ENCODE measurements around the gene EPM2A.

DNA sequence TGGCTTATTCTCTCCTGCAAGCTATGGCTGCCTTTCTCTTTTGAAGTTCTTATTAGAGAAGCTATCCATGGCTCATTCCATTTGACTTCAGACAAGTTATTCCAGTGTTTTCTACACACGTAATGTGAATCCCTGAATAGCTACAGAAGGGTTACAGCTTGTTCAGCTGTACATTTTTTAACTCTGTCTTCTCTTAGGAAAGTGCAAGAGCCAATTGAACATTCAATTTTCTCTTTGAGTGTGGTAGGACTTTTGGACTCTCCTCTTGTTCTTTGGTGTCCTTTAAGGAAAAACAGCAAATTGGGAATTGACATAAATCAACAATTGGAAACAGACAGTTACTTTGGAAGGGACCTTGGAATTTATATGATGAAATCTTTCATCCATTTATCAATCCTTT lies 125.8 kb downstream of the EPM2A start:
- TF ChIP-seq, protein P1, sequence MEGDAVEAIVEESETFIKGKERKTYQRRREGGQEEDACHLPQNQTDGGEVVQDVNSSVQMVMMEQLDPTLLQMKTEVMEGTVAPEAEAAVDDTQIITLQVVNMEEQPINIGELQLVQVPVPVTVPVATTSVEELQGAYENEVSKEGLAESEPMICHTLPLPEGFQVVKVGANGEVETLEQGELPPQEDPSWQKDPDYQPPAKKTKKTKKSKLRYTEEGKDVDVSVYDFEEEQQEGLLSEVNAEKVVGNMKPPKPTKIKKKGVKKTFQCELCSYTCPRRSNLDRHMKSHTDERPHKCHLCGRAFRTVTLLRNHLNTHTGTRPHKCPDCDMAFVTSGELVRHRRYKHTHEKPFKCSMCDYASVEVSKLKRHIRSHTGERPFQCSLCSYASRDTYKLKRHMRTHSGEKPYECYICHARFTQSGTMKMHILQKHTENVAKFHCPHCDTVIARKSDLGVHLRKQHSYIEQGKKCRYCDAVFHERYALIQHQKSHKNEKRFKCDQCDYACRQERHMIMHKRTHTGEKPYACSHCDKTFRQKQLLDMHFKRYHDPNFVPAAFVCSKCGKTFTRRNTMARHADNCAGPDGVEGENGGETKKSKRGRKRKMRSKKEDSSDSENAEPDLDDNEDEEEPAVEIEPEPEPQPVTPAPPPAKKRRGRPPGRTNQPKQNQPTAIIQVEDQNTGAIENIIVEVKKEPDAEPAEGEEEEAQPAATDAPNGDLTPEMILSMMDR (IDR thresholded peaks at IDR 0.05), result no peak
- TF ChIP-seq POLR2A (IDR thresholded peaks at IDR 0.05), result no peak
